ENCODE results near the gene DYNLT2B.

The DYNLT2B gene

GRCh38 chr3:196280689-196281440, 37.2 kb downstream of the DYNLT2B start:
- no peak overlapping the region for H3K27ac ChIP-seq (ENCODE audit: insufficient read depth, low read depth, low read length, poor library complexity, severe bottlenecking)
- no peaks in the 10 kb centered on the region for H3K9me3 ChIP-seq (ENCODE audit: control insufficient read depth, low read length)
- H3K27me3 ChIP-seq (ENCODE audit: control insufficient read depth, insufficient read depth, low read length, poor library complexity, severe bottlenecking): no peaks in the 10 kb centered on the region
- WGBS, 2 experiments: 94 to 95% methylated on average over 7 of the region's 7 CpGs
- H3K4me1 ChIP-seq (ENCODE audit: control insufficient read depth, insufficient read depth, low read length): no peaks in the 10 kb centered on the region
- H3K4me3 ChIP-seq (ENCODE audit: insufficient read depth, low read depth, low read length): no peak overlapping the region
- no peaks in the 10 kb centered on the region for H3K36me3 ChIP-seq (ENCODE audit: control insufficient read depth, insufficient read depth, low read length)

- Histone ChIP-seq H3K27ac (ENCODE audit: insufficient read depth, low read depth, low read length, poor library complexity, severe bottlenecking) (no peak overlapping the region), H3K9me3 (ENCODE audit: control insufficient read depth, low read length) (no peaks in the 10 kb centered on the region), H3K4me3 (ENCODE audit: insufficient read depth, low read depth, low read length) (no peak overlapping the region), H3K4me1 (ENCODE audit: control insufficient read depth, insufficient read depth, low read length) (no peaks in the 10 kb centered on the region), H3K27me3 (ENCODE audit: control insufficient read depth, insufficient read depth, low read length, poor library complexity, severe bottlenecking) (no peaks in the 10 kb centered on the region), H3K36me3 (ENCODE audit: control insufficient read depth, insufficient read depth, low read length) (peaks cover 13% of the 10 kb centered on the region)
- 93 to 96% methylated on average over 5 of the region's 5 CpGs for WGBS, 2 experiments
These were observed 42.9 kb downstream of the DYNLT2B start for GRCh38 chr3:196275126-196275525.

GRCh38 chr3:196274585-196274984, 43.5 kb downstream of the DYNLT2B start:
- Histone ChIP-seq H3K36me3 (ENCODE audit: control insufficient read depth, insufficient read depth, low read length) (peaks cover 13% of the 10 kb centered on the region), H3K27me3 (ENCODE audit: control insufficient read depth, insufficient read depth, low read length, poor library complexity, severe bottlenecking) (no peaks in the 10 kb centered on the region), H3K9me3 (ENCODE audit: control insufficient read depth, low read length) (no peaks in the 10 kb centered on the region), H3K4me1 (ENCODE audit: control insufficient read depth, insufficient read depth, low read length) (no peaks in the 10 kb centered on the region), H3K4me3 (ENCODE audit: insufficient read depth, low read depth, low read length) (no peak overlapping the region), H3K27ac (ENCODE audit: insufficient read depth, low read depth, low read length, poor library complexity, severe bottlenecking) (no peak overlapping the region)
- WGBS, 2 experiments: 95 to 96% methylated on average over 5 of the region's 5 CpGs

GRCh38 chr3:196273655-196274054, 44.4 kb downstream of the DYNLT2B start:
- H3K4me1 ChIP-seq (ENCODE audit: control insufficient read depth, insufficient read depth, low read length): no peaks in the 10 kb centered on the region
- no peaks in the 10 kb centered on the region for H3K9me3 ChIP-seq (ENCODE audit: control insufficient read depth, low read length)
- H3K27me3 ChIP-seq (ENCODE audit: control insufficient read depth, insufficient read depth, low read length, poor library complexity, severe bottlenecking): no peaks in the 10 kb centered on the region
- H3K36me3 ChIP-seq (ENCODE audit: control insufficient read depth, insufficient read depth, low read length): peaks cover 19% of the 10 kb centered on the region
- H3K4me3 ChIP-seq (ENCODE audit: insufficient read depth, low read depth, low read length): no peak overlapping the region
- 95 to 96% methylated on average over 12 of the region's 12 CpGs for WGBS, 2 experiments
- H3K27ac ChIP-seq (ENCODE audit: insufficient read depth, low read depth, low read length, poor library complexity, severe bottlenecking): no peak overlapping the region

DNA sequence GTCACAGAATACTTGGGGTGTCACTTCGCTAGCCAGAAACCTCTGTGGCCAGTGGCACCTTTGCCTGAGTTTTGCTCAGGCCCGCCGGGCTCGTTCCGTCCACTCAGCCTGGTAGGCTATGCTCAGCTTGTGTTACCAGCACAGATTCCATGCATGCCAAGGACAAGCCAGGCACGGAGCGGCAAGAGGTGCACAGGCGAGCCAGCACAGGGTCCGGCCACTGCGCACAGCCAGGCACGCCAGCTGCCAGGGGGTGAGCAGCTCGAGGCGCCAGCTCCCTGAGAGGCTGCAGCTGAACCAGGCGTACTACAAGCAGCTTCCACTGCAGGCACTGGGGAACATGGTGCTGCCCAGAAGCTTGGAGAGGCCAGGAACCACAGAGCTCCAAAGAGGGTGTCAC, 45.2 kb downstream of the DYNLT2B start:
- H3K27ac ChIP-seq (ENCODE audit: insufficient read depth, low read depth, low read length, poor library complexity, severe bottlenecking): no peak overlapping the region
- H3K27me3 ChIP-seq (ENCODE audit: control insufficient read depth, insufficient read depth, low read length, poor library complexity, severe bottlenecking): no peaks in the 10 kb centered on the region
- H3K9me3 ChIP-seq (ENCODE audit: control insufficient read depth, low read length): no peaks in the 10 kb centered on the region
- no peaks in the 10 kb centered on the region for H3K4me1 ChIP-seq (ENCODE audit: control insufficient read depth, insufficient read depth, low read length)
- WGBS, 2 experiments: 93 to 96% methylated on average over 14 of the region's 14 CpGs
- H3K4me3 ChIP-seq (ENCODE audit: insufficient read depth, low read depth, low read length): no peak overlapping the region
- peaks cover 19% of the 10 kb centered on the region for H3K36me3 ChIP-seq (ENCODE audit: control insufficient read depth, insufficient read depth, low read length)

- 95% methylated on average over 5 of the region's 5 CpGs for WGBS, 2 experiments
- no peaks in the 10 kb centered on the region for H3K4me1 ChIP-seq (ENCODE audit: control insufficient read depth, insufficient read depth, low read length)
- peaks cover 25% of the 10 kb centered on the region for H3K36me3 ChIP-seq (ENCODE audit: control insufficient read depth, insufficient read depth, low read length)
- H3K27me3 ChIP-seq (ENCODE audit: control insufficient read depth, insufficient read depth, low read length, poor library complexity, severe bottlenecking): no peaks in the 10 kb centered on the region
- H3K9me3 ChIP-seq (ENCODE audit: control insufficient read depth, low read length): no peaks in the 10 kb centered on the region
- no peak overlapping the region for H3K27ac ChIP-seq (ENCODE audit: insufficient read depth, low read depth, low read length, poor library complexity, severe bottlenecking)
- no peak overlapping the region for H3K4me3 ChIP-seq (ENCODE audit: insufficient read depth, low read depth, low read length)
These were observed 47.5 kb downstream of the DYNLT2B start for GRCh38 chr3:196270499-196270898.

GRCh38 chr3:196268284-196269163, 49.5 kb downstream of the DYNLT2B start:
- H3K27me3 ChIP-seq (ENCODE audit: control insufficient read depth, insufficient read depth, low read length, poor library complexity, severe bottlenecking): no peaks in the 10 kb centered on the region
- 89 to 92% methylated on average over 7 to 8 of the region's 9 CpGs for WGBS, 2 experiments
- no peaks in the 10 kb centered on the region for H3K4me1 ChIP-seq (ENCODE audit: control insufficient read depth, insufficient read depth, low read length)
- H3K4me3 ChIP-seq (ENCODE audit: insufficient read depth, low read depth, low read length): no peak overlapping the region
- no peaks in the 10 kb centered on the region for H3K9me3 ChIP-seq (ENCODE audit: control insufficient read depth, low read length)
- peaks cover 22% of the 10 kb centered on the region for H3K36me3 ChIP-seq (ENCODE audit: control insufficient read depth, insufficient read depth, low read length)
- H3K27ac ChIP-seq (ENCODE audit: insufficient read depth, low read depth, low read length, poor library complexity, severe bottlenecking): no peak overlapping the region

GRCh38 chr3:196263819-196264218, 54.2 kb downstream of the DYNLT2B start:
- Histone ChIP-seq H3K27ac (ENCODE audit: insufficient read depth, low read depth, low read length, poor library complexity, severe bottlenecking) (no peak overlapping the region), H3K9me3 (ENCODE audit: control insufficient read depth, low read length) (no peaks in the 10 kb centered on the region), H3K27me3 (ENCODE audit: control insufficient read depth, insufficient read depth, low read length, poor library complexity, severe bottlenecking) (no peaks in the 10 kb centered on the region), H3K4me3 (ENCODE audit: insufficient read depth, low read depth, low read length) (no peak overlapping the region), H3K4me1 (ENCODE audit: control insufficient read depth, insufficient read depth, low read length) (no peaks in the 10 kb centered on the region), H3K36me3 (ENCODE audit: control insufficient read depth, insufficient read depth, low read length) (peaks cover 7% of the 10 kb centered on the region)
- 95 to 96% methylated on average over 7 of the region's 7 CpGs for WGBS, 2 experiments

DNA sequence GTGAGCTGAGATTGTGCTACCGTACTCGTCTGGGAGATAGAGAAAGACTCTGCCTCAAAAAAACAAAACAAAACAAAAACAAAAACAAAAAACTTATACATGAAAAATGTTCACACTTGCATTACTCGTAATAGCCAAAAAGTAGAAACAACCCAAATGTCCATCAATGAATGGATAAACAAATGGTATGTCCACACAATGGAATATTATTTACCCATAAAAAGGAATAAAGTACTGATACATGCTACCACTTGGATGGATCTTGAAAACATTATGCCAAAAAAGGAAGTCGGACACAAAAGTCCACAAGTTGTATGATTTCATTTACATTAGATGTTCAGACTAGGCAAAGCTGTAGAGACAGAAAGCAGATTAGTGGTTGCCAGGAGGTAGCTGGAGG, 57.3 kb downstream of the DYNLT2B start:
- H3K4me3 ChIP-seq (ENCODE audit: insufficient read depth, low read depth, low read length): no peak overlapping the region
- no peak overlapping the region for H3K27ac ChIP-seq (ENCODE audit: insufficient read depth, low read depth, low read length, poor library complexity, severe bottlenecking)
- H3K27me3 ChIP-seq (ENCODE audit: control insufficient read depth, insufficient read depth, low read length, poor library complexity, severe bottlenecking): no peaks in the 10 kb centered on the region
- WGBS, 2 experiments: 98 to 100% methylated on average over 4 of the region's 4 CpGs
- no peaks in the 10 kb centered on the region for H3K36me3 ChIP-seq (ENCODE audit: control insufficient read depth, insufficient read depth, low read length)
- no peaks in the 10 kb centered on the region for H3K4me1 ChIP-seq (ENCODE audit: control insufficient read depth, insufficient read depth, low read length)
- no peaks in the 10 kb centered on the region for H3K9me3 ChIP-seq (ENCODE audit: control insufficient read depth, low read length)

- Histone ChIP-seq H3K9me3 (ENCODE audit: control insufficient read depth, low read length) (no peaks in the 10 kb centered on the region), H3K4me3 (ENCODE audit: insufficient read depth, low read depth, low read length) (no peak overlapping the region), H3K36me3 (ENCODE audit: control insufficient read depth, insufficient read depth, low read length) (no peaks in the 10 kb centered on the region), H3K27ac (ENCODE audit: insufficient read depth, low read depth, low read length, poor library complexity, severe bottlenecking) (no peak overlapping the region), H3K4me1 (ENCODE audit: control insufficient read depth, insufficient read depth, low read length) (no peaks in the 10 kb centered on the region), H3K27me3 (ENCODE audit: control insufficient read depth, insufficient read depth, low read length, poor library complexity, severe bottlenecking) (no peaks in the 10 kb centered on the region)
- 79 to 91% methylated on average over 1 of the region's 1 CpG for WGBS, 2 experiments
These were observed 62.3 kb downstream of the DYNLT2B start for GRCh38 chr3:196255776-196256175.
